Panc1 (cell line): ENCODE results near the gene HYDIN. TPM values are rescaled to one million over a fixed set of nuclear protein-coding genes. Genes with fewer than 3 reads are reported as not detected.
"Not testable (repeated sequence)": the region's sequence is repeated elsewhere in the genome, so short reads cannot be mapped to it uniquely, and the experiment has no call there.

Source experiments
- ATAC-seq: fragments of 200-7000 bp; cut with Tn5 transposase; 2 replicates; pipeline ENCODE4 v1.9.1; 2020; ENCODE audit warnings: mild to moderate bottlenecking, moderate library complexity
- BruUV-seq: library from RNA; stranded (reverse); fragments of 400-500 nt; replicated peaks from 2 replicates; lab custom pipeline; 2021; lab: Mats Ljungman, UMichigan
- CTCF ChIA-PET: fragments of 300-600 bp; sonication (Branson Sonifier 250); formaldehyde crosslinking; loops from one replicate; lab custom pipeline; 2022; ENCODE audit warnings: antibody characterized with exemption; lab: Charles Lee
- POLR2A ChIA-PET: fragments of 300-600 bp; sonication (Branson Sonifier 250); formaldehyde crosslinking; loops from one replicate; lab custom pipeline; 2022; ENCODE audit warnings: antibody characterized with exemption; lab: Charles Lee
- DNase-seq: peaks from one replicate; pipeline ENCODE4 v3.0.0-alpha.2; 2010; ENCODE audit warnings: low read depth, low spot score
- H3K27ac ChIP-seq: 2 replicates; pipeline ENCODE4 v1.5.1; 2011; ENCODE audit warnings: mild to moderate bottlenecking, low read length, inconsistent platforms
- H3K27me3 ChIP-seq: fragments of 200-500 bp; sonication (Bioruptor generic); 2 replicates; pipeline ENCODE4 v1.6.0; 2014; ENCODE audit warnings: low read length, inconsistent platforms; ENCODE audit not compliant: control insufficient read depth, insufficient read depth
- H3K36me3 ChIP-seq: fragments of 200-500 bp; sonication (Bioruptor generic); 2 replicates; pipeline ENCODE4 v1.5.1; 2014; ENCODE audit warnings: inconsistent platforms, mild to moderate bottlenecking, low read length, moderate library complexity; ENCODE audit not compliant: control insufficient read depth, insufficient read depth
- H3K4me1 ChIP-seq: 2 replicates; pipeline ENCODE4 v1.5.1; 2011; ENCODE audit warnings: inconsistent platforms, mild to moderate bottlenecking, low read length, moderate library complexity; ENCODE audit not compliant: control insufficient read depth, insufficient read depth
- H3K4me3 ChIP-seq, 2 experiments: 2 replicates each; pipeline ENCODE4 v1.5.1; 2011 to 2012; ENCODE audit warnings: low read depth in 2 of 2, low read length in 2 of 2, mild to moderate bottlenecking in 2 of 2, inconsistent platforms in 1 of 2, moderate library complexity in 1 of 2
- H3K9me3 ChIP-seq: fragments of 200-500 bp; sonication (Bioruptor generic); 2 replicates; pipeline ENCODE4 v1.5.1; 2014; ENCODE audit warnings: low read depth, mild to moderate bottlenecking, inconsistent platforms, low read length, moderate library complexity; ENCODE audit not compliant: control insufficient read depth, insufficient read depth
- in situ Hi-C: cut with HindIII; loops from 2 replicates; pipeline ENCODE4 v1.10.0; 2016; ENCODE audit warnings: low sequenced_read_pairs, low pct_unique_long_range_greater_than_20kb
- intact Hi-C: fragments of 100-400 bp; cut with micrococcal nuclease; formaldehyde crosslinking; loops from one replicate; pipeline ENCODE4 v1.10.0; 2022; ENCODE audit not compliant: unreplicated experiment
- total RNA-seq: library from RNA; stranded (reverse); gene quantifications from one replicate; pipeline ENCODE4 v1.2.1, GENCODE V29; 2021; ENCODE audit not compliant: unreplicated experiment

HYDIN gene
- total RNA-seq, 1 experiment from 2014 or later, result 0.80 TPM

- H3K36me3 ChIP-seq, CTCF ChIA-PET, POLR2A ChIA-PET, H3K4me3 ChIP-seq, H3K4me1 ChIP-seq, intact Hi-C loops, DNase-seq, ATAC-seq, H3K27ac ChIP-seq, H3K27me3 ChIP-seq, BruUV-seq, in situ Hi-C loops, H3K9me3 ChIP-seq: not testable (repeated sequence)
Measured at GRCh38 chr16:71028032-71028727, 202.3 kb downstream of the HYDIN start.

- DNase-seq, H3K27ac ChIP-seq, intact Hi-C loops, H3K4me3 ChIP-seq, BruUV-seq, H3K36me3 ChIP-seq, ATAC-seq, POLR2A ChIA-PET, H3K4me1 ChIP-seq, H3K9me3 ChIP-seq, CTCF ChIA-PET, H3K27me3 ChIP-seq, in situ Hi-C loops: not testable (repeated sequence)
Measured at GRCh38 chr16:71027511-71027910, 203.0 kb downstream of the HYDIN start.

- DNase-seq, intact Hi-C loops, in situ Hi-C loops, H3K9me3 ChIP-seq, POLR2A ChIA-PET, H3K27ac ChIP-seq, ATAC-seq, H3K4me1 ChIP-seq, H3K27me3 ChIP-seq, H3K4me3 ChIP-seq, BruUV-seq, H3K36me3 ChIP-seq: not testable (repeated sequence)
- CTCF ChIA-PET, result interaction anchor here (0.6 kb wide), 1 partner anchor 20 kb away, joined by 6 read pairs; no protein-coding TSS in a partner anchor
Measured at GRCh38 chr16:71023851-71024439, 206.6 kb downstream of the HYDIN start.

GRCh38 chr16:71021961-71022537 is 208.5 kb downstream of the HYDIN start:
- ATAC-seq, H3K27ac ChIP-seq, H3K4me3 ChIP-seq, POLR2A ChIA-PET, H3K36me3 ChIP-seq, DNase-seq, intact Hi-C loops, CTCF ChIA-PET, H3K9me3 ChIP-seq, H3K27me3 ChIP-seq, H3K4me1 ChIP-seq, in situ Hi-C loops, BruUV-seq: not testable (repeated sequence)

GRCh38 chr16:71019067-71019682 is 211.3 kb downstream of the HYDIN start:
- intact Hi-C loops, POLR2A ChIA-PET, BruUV-seq, H3K4me3 ChIP-seq, H3K27me3 ChIP-seq, H3K4me1 ChIP-seq, DNase-seq, CTCF ChIA-PET, in situ Hi-C loops, H3K9me3 ChIP-seq, H3K27ac ChIP-seq, H3K36me3 ChIP-seq: not testable (repeated sequence)
- peak; percentile 70 for ATAC-seq

GRCh38 chr16:71015419-71015818 is 215.1 kb downstream of the HYDIN start:
- H3K36me3 ChIP-seq, H3K27me3 ChIP-seq, CTCF ChIA-PET, H3K4me1 ChIP-seq, H3K9me3 ChIP-seq, BruUV-seq, H3K27ac ChIP-seq, DNase-seq, intact Hi-C loops, H3K4me3 ChIP-seq, POLR2A ChIA-PET, ATAC-seq, in situ Hi-C loops: not testable (repeated sequence)
